Smooth muscle cell (in vitro differentiated cells): Measurements from ENCODE around the gene EVI2B. TPM values are rescaled to one million over a fixed set of nuclear protein-coding genes. Genes with fewer than 3 reads are reported as not detected.

Experiments used
- DNase-seq: peaks from one replicate; lab custom pipeline; 2025; ENCODE audit not compliant: unreplicated experiment; lab: John Stamatoyannopoulos, UW
- H2AFZ ChIP-seq: fragments of 200-600 bp; sonication (generic); 2 replicates; pipeline ENCODE4 v1.6.0; 2016; ENCODE audit warnings: antibody characterized with exemption, low read depth, mild to moderate bottlenecking
- H3F3A ChIP-seq: fragments of 200-600 bp; sonication (generic); 2 replicates; pipeline ENCODE4 v1.6.0; 2017; ENCODE audit warnings: antibody characterized with exemption, low read depth
- H3K27ac ChIP-seq: fragments of 200-600 bp; sonication (generic); 2 replicates; pipeline ENCODE4 v1.5.1; 2016; ENCODE audit warnings: low read depth, mild to moderate bottlenecking
- H3K27me3 ChIP-seq: fragments of 200-600 bp; sonication (generic); 2 replicates; pipeline ENCODE4 v1.6.1; 2016; ENCODE audit warnings: low read depth, mild to moderate bottlenecking
- H3K36me3 ChIP-seq: fragments of 200-600 bp; sonication (generic); 2 replicates; pipeline ENCODE4 v1.5.1; 2016; ENCODE audit warnings: low read depth
- H3K4me1 ChIP-seq: fragments of 200-600 bp; sonication (generic); 2 replicates; pipeline ENCODE4 v1.5.1; 2016; ENCODE audit warnings: low read depth
- H3K4me2 ChIP-seq: fragments of 200-600 bp; sonication (generic); 2 replicates; pipeline ENCODE4 v1.6.0; 2016; ENCODE audit warnings: mild to moderate bottlenecking
- H3K4me3 ChIP-seq: fragments of 200-600 bp; sonication (generic); 2 replicates; pipeline ENCODE4 v1.5.1; 2016; ENCODE audit warnings: mild to moderate bottlenecking
- H3K79me2 ChIP-seq: fragments of 200-600 bp; sonication (generic); 2 replicates; pipeline ENCODE4 v1.6.0; 2016; ENCODE audit warnings: low read depth, mild to moderate bottlenecking
- H3K9ac ChIP-seq: fragments of 200-600 bp; sonication (generic); 2 replicates; pipeline ENCODE4 v1.6.0; 2016; ENCODE audit warnings: low read depth
- H3K9me3 ChIP-seq: fragments of 200-600 bp; sonication (generic); replicated peaks from 2 replicates; pipeline ENCODE4 v1.5.1; 2016; ENCODE audit warnings: low read depth
- H4K20me1 ChIP-seq: fragments of 200-600 bp; sonication (generic); 2 replicates; pipeline ENCODE4 v1.6.0; 2016; ENCODE audit warnings: low read depth
- CTCF ChIP-seq: fragments of 200-600 bp; sonication (generic); IDR thresholded peaks from 2 replicates; pipeline ENCODE4 v1.5.1; 2017; ENCODE audit warnings: borderline replicate concordance, mild to moderate bottlenecking, antibody characterized with exemption; ENCODE audit not compliant: insufficient read depth, poor library complexity, severe bottlenecking
- WGBS: methylation state at CpG from one replicate; pipeline ENCODE4 v1.1.7; 2016; ENCODE audit warnings: low lambda C conversion rate; 5-methylcytosine and 5-hydroxymethylcytosine counted together
- polyA plus RNA-seq: library from polyadenylated mRNA; unstranded; fragments of >200 nt; fragmentation: Nextera tagmentation; extraction: Ambion mirVana; gene quantifications from 2 replicates; pipeline ENCODE4 v1.2.1, GENCODE V29; 2016
- total RNA-seq: library from RNA; depleted of rRNA; stranded (reverse); fragments of >200 nt; gene quantifications from 2 replicates; pipeline ENCODE4 v1.2.3, GENCODE V29; 2014

EVI2B gene
- total and polyA plus RNA-seq, 2 experiments from 2014 or later, result not detected

GRCh38 chr17:31256936-31257335 is 56.9 kb downstream of the EVI2B start:
- no peak overlapping the region for H3K4me2 ChIP-seq
- H3K4me3 ChIP-seq, result no peak overlapping the region
- TF ChIP-seq CTCF, result no peak
- H3K79me2 ChIP-seq, result no peaks in the 10 kb centered on the region
- peaks cover 5% of the 10 kb centered on the region for H3K36me3 ChIP-seq
- no peaks in the 10 kb centered on the region for H3K27me3 ChIP-seq
- no peak overlapping the region for H3K27ac ChIP-seq
- no peaks in the 10 kb centered on the region for H3K4me1 ChIP-seq
- H2AFZ ChIP-seq, result no peak overlapping the region
- no peaks in the 10 kb centered on the region for H3F3A ChIP-seq
- H3K9me3 ChIP-seq, result no peaks in the 10 kb centered on the region
- H3K9ac ChIP-seq, result no peak overlapping the region
- WGBS, result 93% methylated on average over 3 of the region's 3 CpGs
- DNase-seq, result no peak
- no peaks in the 10 kb centered on the region for H4K20me1 ChIP-seq

- no peaks in the 10 kb centered on the region for H3K4me1 ChIP-seq
- H3K36me3 ChIP-seq, result peaks cover 4% of the 10 kb centered on the region
- no peaks in the 10 kb centered on the region for H3K79me2 ChIP-seq
- 97% methylated on average over 2 of the region's 2 CpGs for WGBS
- no peak for DNase-seq
- H4K20me1 ChIP-seq, result peaks cover 10% of the 10 kb centered on the region
- H3K27ac ChIP-seq, result no peak overlapping the region
- no peaks in the 10 kb centered on the region for H3F3A ChIP-seq
- H3K4me2 ChIP-seq, result no peak overlapping the region
- no peak overlapping the region for H3K9ac ChIP-seq
- no peak for TF ChIP-seq CTCF
- no peaks in the 10 kb centered on the region for H3K9me3 ChIP-seq
- H2AFZ ChIP-seq, result no peak overlapping the region
- H3K27me3 ChIP-seq, result no peaks in the 10 kb centered on the region
- no peak overlapping the region for H3K4me3 ChIP-seq
Measured at GRCh38 chr17:31254654-31255053, 59.2 kb downstream of the EVI2B start.

Other genes starting within 250 kb of the EVI2B start
- gene NF1, start 219.1 kb downstream of the EVI2B start, total RNA-seq, result 59.7 and 74.3 TPM in 2 replicates
- gene NF1, start 219.1 kb downstream of the EVI2B start, polyA plus RNA-seq, result 7.6 and 19.4 TPM in 2 replicates
- not detected in 2 replicates for gene OMG, start 16.8 kb downstream of the EVI2B start, total RNA-seq
- 0.57 and 1.3 TPM in 2 replicates for gene OMG, start 16.8 kb downstream of the EVI2B start, polyA plus RNA-seq
- gene EVI2A, start 7.6 kb upstream of the EVI2B start, total RNA-seq, result not detected in 2 replicates
- gene EVI2A, start 7.6 kb upstream of the EVI2B start, polyA plus RNA-seq, result 0.33 and 0.44 TPM in 2 replicates
- 2.2 and 2.9 TPM in 2 replicates for gene RAB11FIP4, start 77.6 kb upstream of the EVI2B start, total RNA-seq
- 0.42 and 4.3 TPM in 2 replicates for gene RAB11FIP4, start 77.6 kb upstream of the EVI2B start, polyA plus RNA-seq